Activated effector memory CD4-positive, alpha-beta T cell treated with anti-CD3 and anti-CD28 coated beads, Interleukin-2, amount 50 U/mL, for 16 hours (primary cell): Measurements from ENCODE around the gene TMEM163.
A peak's percentile ranks its signal among the peaks of the same experiment; 100 is the strongest.

ENCODE experiments used
- DNase-seq: peaks from one replicate; pipeline ENCODE4 v3.0.0-alpha.2; 2020

Gene TMEM163

DNA sequence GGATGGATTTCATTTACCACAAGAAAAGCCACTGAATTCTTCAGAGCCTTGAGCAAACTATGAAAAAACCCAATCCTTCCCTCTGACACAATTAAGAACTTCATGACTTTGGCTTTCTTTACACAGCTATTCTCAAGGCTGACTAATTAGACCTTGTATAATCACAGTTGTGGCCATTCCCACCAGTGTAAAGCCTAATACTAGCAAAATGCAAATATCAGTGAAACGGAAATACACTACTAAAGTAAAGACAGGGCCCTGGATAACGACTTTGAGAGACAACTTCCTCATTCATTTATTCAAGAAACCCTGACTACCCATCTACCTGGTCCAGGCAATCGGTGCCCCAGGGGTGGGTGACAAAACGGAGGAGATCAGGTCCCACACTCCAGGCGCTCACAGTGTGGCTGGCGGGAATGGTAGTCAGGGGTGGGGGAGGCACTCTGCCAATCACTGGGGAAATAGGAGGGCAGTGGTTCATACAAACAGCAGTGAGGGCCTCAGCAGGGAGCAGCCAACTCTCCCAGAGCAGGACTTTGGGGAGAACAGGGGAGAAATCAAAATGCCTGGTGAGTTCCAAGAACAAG is 28.1 kb downstream of the TMEM163 start:
- DNase-seq, result no peak

DNA sequence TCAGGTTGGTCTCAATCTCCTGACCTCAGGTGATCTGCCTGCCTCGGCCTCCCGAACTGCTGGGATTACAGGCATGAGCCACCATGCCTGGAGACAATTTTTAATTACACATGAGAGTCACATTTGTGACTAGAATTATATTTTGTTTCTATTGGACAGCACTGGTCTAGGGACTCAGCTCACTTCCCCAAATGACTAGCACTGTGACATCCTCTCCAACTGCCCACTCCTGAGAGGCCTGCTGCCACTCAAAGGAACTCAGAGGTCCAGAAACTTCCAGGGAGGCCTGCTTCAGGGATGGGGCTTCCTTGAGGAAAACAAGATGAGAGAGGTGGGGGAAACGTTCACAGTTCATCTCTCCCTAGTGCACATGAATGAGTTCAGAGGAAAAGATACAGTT is 29.5 kb downstream of the TMEM163 start:
- no peak for DNase-seq

DNA sequence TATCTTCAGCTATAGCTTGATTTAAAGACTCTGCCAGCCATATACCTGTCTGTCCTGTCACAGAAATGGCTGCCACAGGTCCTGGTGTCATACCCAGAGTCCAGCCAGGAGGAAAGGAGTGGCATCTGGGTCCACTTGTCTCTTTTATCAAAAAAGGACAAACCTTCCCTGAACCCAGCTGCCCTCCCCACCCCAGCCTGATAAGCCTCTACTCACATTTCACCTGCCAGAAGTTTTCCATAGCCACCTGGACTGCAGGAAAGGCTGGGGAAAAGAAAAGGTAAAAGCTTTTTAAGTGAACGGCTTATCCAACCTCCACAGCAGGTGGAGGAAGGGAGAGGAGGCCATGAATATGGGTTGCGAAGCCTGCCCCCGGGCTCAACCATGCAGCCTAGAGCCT is 32.8 kb downstream of the TMEM163 start:
- no peak for DNase-seq

DNA sequence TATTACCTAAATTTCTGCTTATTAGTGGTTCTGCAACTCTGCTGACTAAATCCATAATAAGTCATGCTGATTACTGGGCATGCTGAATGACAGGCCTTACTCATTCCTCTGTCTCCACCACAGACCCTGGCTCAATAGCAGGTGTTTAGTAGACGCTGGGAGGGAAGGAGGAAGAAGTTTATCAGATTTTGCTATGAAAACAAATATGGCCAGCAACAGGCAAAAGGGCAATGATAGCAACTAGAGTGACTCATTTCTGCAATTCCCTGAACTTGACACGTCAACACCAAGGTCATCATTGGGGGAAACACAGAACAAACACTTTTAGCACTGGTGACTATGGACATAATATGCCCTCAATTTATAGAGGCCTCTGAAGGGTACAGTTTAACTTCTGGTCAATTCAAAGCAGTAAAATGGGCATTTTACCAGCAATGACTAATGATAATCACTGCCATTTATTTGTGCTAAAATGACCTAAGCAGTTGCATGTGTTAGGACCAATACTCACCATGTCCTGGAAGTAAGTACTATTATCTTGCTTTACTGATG is 35.2 kb downstream of the TMEM163 start:
- no peak for DNase-seq

GRCh38 chr2:134682726-134683125 is 36.1 kb downstream of the TMEM163 start:
- DNase-seq, result no peak

DNA sequence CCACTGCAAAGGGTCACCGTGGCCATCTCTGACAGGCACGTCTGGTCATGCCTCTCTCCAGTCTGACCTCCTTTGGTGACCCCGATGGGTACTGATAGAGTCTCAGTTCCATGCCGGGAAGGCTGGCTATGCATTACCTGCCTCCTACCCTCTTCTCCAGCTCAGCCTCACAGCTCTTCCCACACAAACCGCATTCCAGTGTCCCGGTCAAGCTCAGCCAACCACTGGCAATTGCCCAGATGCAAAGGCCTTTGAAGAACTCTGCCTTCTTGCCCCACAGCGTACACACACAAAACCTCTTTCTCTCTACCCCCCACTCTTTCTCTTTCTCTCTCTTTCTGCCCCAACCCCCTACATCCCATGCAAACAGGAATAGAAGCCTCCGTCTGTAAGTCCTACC is 37.6 kb downstream of the TMEM163 start:
- no peak for DNase-seq

GRCh38 chr2:134679745-134680144 is 39.1 kb downstream of the TMEM163 start:
- no peak for DNase-seq

GRCh38 chr2:134679294-134679693 is 39.5 kb downstream of the TMEM163 start:
- DNase-seq, result no peak

DNA sequence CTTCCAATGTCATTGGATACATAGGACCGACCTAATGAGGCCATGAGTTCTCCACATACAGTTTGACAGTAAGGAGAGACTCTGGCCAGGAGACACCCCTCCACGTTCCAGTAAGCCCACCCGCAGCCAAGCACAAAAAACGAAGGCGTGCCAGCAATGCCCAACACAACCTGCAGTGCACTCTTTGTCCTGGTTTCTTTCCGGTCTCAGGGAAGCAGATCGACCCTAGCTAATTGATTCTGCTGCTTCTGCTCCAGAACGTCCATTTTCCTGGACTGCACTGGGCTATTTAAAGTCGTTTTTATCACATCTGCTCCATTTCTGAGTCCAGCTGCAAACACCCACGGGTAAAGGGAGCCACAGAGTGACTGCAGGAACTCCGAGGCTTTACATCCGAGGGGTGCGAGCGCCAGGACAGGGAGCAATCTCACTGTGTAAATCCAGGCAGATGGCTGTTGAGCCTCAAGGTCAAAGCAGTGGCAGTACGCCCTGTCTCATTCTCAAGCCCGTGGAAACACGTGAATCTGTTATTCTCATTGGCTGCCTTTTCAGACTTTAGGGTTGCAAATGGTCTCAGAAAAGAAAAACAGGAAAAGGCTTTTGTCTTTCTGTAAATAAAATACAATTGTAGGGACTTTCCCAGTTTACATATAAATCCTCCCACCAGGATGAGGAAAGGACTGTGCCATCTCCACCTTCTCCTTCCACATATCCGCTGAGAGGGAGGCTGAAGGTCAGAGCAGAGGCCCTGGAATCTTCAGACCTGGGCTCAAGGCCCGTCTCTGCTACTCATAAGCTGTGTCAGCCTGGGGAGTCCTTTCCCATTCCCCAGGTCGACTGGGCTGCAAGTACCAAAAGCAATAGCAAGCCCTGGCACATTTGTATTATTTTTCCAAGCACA is 40.7 kb downstream of the TMEM163 start:
- DNase-seq, result no peak

GRCh38 chr2:134676960-134677359 is 41.8 kb downstream of the TMEM163 start:
- DNase-seq, result no peak

- DNase-seq, result no peak
Measured at GRCh38 chr2:134675314-134675713, 43.5 kb downstream of the TMEM163 start.

DNA sequence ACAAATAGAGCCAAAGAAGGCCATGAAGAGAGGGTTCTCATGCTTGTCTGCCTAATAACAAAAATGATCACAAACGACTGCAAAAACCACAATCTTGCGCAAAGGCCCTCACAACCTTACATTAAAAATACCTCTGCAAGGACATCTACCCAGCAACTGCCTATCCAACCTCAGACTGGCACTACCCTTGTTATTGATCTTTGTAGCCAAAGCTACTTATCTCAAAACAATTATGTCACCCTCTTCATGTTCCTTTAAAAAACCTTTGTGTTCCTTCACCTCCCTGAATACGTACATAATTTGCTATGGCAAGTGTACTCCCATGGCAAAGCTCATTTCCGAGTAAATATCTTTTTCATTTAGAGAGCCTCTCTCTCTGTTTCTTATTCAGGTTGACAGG is 44.1 kb downstream of the TMEM163 start:
- DNase-seq, result no peak

DNA sequence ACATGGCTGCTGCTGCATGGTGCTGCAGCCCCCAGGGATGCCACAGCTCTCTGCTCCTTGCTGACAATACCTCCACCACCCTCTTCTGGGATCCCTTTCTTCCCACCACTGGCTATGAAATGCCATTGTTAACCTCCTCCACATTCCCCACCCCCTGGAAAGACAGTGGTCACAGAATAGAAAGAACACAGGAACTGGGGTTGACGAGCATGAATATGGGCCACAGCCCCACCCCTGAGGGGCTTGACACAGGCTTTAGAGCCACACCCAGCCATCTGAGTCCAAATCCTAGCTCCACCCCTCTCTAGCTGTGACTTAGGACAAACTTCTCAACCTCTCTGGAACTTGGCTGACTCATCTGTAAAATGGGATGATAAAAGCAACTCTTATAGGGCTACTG is 47.3 kb downstream of the TMEM163 start:
- DNase-seq, result no peak

- DNase-seq, result no peak
Measured at GRCh38 chr2:134670955-134671354, 47.8 kb downstream of the TMEM163 start.

- peak; percentile 70 for DNase-seq
Measured at GRCh38 chr2:134669731-134670669, 48.8 kb downstream of the TMEM163 start.

GRCh38 chr2:134668821-134669220 is 50.0 kb downstream of the TMEM163 start:
- peak; percentile 70 for DNase-seq

- no peak for DNase-seq
Measured at GRCh38 chr2:134667541-134667940, 51.3 kb downstream of the TMEM163 start.

- no peak for DNase-seq
Measured at GRCh38 chr2:134667081-134667480, 51.7 kb downstream of the TMEM163 start.

DNA sequence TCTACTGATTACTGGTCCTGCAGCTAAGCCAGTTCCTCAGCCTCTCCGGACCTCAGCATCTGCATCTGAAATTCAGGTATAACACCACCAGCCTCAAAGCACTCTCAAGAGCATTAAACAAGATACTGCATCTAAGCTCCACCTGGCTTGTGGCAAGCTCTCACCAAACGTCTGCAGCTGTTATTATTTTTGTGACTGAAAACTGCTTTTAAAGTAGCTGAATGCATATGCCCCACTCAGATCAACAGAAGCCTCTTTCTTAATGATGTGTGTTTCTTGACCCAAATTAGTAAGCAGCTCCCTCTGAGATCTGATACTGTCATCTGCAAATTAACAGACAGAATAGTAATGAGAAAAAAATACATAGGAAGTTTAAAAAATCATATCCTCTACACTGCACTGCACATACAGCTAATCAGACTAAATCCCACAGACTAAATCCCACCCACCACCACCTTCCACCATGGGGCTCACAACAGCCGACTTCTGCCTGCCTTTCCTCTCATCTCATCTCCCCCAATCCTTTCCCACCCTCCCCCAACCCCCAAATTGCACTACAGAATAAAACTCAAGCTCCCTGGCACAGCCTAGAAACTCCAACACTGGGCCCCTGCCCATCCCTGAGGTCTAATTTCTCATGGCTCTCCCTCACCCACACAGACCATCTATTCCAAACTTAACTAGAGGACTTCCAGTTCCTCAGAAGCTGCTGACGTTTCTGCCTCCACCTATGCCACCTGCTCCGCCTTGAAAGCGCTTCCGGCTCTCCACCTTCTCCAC is 52.9 kb downstream of the TMEM163 start:
- DNase-seq, result no peak

GRCh38 chr2:134663451-134664450 is 55.0 kb downstream of the TMEM163 start:
- no peak for DNase-seq

DNA sequence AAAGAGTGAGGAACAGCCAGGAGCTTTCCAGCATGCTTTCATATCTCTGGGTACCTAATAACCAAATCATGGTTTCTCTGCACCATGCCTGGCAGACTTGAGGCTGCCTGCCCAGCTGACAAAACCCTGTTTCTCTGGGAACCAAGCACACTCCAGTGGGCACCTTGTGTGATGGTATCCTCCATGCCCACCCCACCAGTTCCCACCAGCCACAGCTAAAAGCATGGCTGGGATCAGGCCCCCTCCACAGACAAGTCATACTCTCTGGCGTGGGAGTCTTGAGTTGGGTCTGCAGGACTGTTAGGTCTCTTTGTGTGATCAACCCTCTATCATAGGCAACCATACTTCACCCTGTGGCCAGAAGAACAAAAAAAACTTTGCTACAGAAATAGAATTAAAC is 56.0 kb downstream of the TMEM163 start:
- no peak for DNase-seq
